ENCODE measurements around the gene CLTCL1. TPM values are rescaled to one million over a fixed set of nuclear protein-coding genes. Genes with fewer than 3 reads are reported as not detected.
A peak's percentile ranks its signal among the peaks of the same experiment; 100 is the strongest.

Gene CLTCL1
- total RNA-seq, 1 donor from 2014 or later, result 13.5 TPM

- Mint-ChIP-seq H3K27ac (ENCODE audit: unreplicated experiment) (no peak overlapping the region), H3K4me3 (ENCODE audit: unreplicated experiment) (no peak overlapping the region), H3K4me1 (ENCODE audit: unreplicated experiment) (peaks cover 3% of the 10 kb centered on the region), H3K9me3 (ENCODE audit: unreplicated experiment) (no peaks in the 10 kb centered on the region), H3K36me3 (ENCODE audit: low read depth, unreplicated experiment) (peaks cover 47% of the 10 kb centered on the region), H3K27me3 (ENCODE audit: unreplicated experiment) (peaks cover 3% of the 10 kb centered on the region)
- no peak for DNase-seq (ENCODE audit: low spot score)
- TF ChIP-seq CTCF (IDR thresholded peaks at IDR 0.05; ENCODE audit: unreplicated experiment), result no peak
These were observed 66.0 kb downstream of the CLTCL1 start for GRCh38 chr22:19225560-19225959.

GRCh38 chr22:19224985-19225384 lies 66.5 kb downstream of the CLTCL1 start:
- Mint-ChIP-seq H3K27ac (ENCODE audit: unreplicated experiment) (no peak overlapping the region), H3K4me3 (ENCODE audit: unreplicated experiment) (no peak overlapping the region), H3K36me3 (ENCODE audit: low read depth, unreplicated experiment) (peaks cover 45% of the 10 kb centered on the region), H3K27me3 (ENCODE audit: unreplicated experiment) (peaks cover 2% of the 10 kb centered on the region), H3K9me3 (ENCODE audit: unreplicated experiment) (no peaks in the 10 kb centered on the region), H3K4me1 (ENCODE audit: unreplicated experiment) (peaks cover 3% of the 10 kb centered on the region)
- DNase-seq (ENCODE audit: low spot score), result no peak
- no peak for TF ChIP-seq CTCF (IDR thresholded peaks at IDR 0.05; ENCODE audit: unreplicated experiment)

GRCh38 chr22:19224557-19224956 lies 67.0 kb downstream of the CLTCL1 start:
- DNase-seq (ENCODE audit: low spot score), result no peak
- Mint-ChIP-seq H3K9me3 (ENCODE audit: unreplicated experiment) (no peaks in the 10 kb centered on the region), H3K4me1 (ENCODE audit: unreplicated experiment) (peaks cover 3% of the 10 kb centered on the region), H3K27me3 (ENCODE audit: unreplicated experiment) (peaks cover 2% of the 10 kb centered on the region), H3K4me3 (ENCODE audit: unreplicated experiment) (no peak overlapping the region), H3K36me3 (ENCODE audit: low read depth, unreplicated experiment) (peaks cover 45% of the 10 kb centered on the region), H3K27ac (ENCODE audit: unreplicated experiment) (no peak overlapping the region)
- TF ChIP-seq CTCF (IDR thresholded peaks at IDR 0.05; ENCODE audit: unreplicated experiment), result no peak

- H3K36me3 Mint-ChIP-seq (ENCODE audit: low read depth, unreplicated experiment), result peaks cover 42% of the 10 kb centered on the region
- no peak overlapping the region for H3K27ac Mint-ChIP-seq (ENCODE audit: unreplicated experiment)
- no peaks in the 10 kb centered on the region for H3K9me3 Mint-ChIP-seq (ENCODE audit: unreplicated experiment)
- no peak for DNase-seq (ENCODE audit: low spot score)
- no peak overlapping the region for H3K4me3 Mint-ChIP-seq (ENCODE audit: unreplicated experiment)
- peaks cover 3% of the 10 kb centered on the region for H3K4me1 Mint-ChIP-seq (ENCODE audit: unreplicated experiment)
- H3K27me3 Mint-ChIP-seq (ENCODE audit: unreplicated experiment), result peaks cover 2% of the 10 kb centered on the region
- no peak for TF ChIP-seq CTCF (IDR thresholded peaks at IDR 0.05; ENCODE audit: unreplicated experiment)
These were observed 67.9 kb downstream of the CLTCL1 start for GRCh38 chr22:19223617-19224016.

GRCh38 chr22:19223110-19223509 lies 68.4 kb downstream of the CLTCL1 start:
- Mint-ChIP-seq H3K4me3 (ENCODE audit: unreplicated experiment) (peak overlapping the region; percentile 37), H3K4me1 (ENCODE audit: unreplicated experiment) (peaks cover 4% of the 10 kb centered on the region), H3K36me3 (ENCODE audit: low read depth, unreplicated experiment) (peaks cover 40% of the 10 kb centered on the region), H3K27ac (ENCODE audit: unreplicated experiment) (no peak overlapping the region), H3K27me3 (ENCODE audit: unreplicated experiment) (peaks cover 2% of the 10 kb centered on the region), H3K9me3 (ENCODE audit: unreplicated experiment) (no peaks in the 10 kb centered on the region)
- TF ChIP-seq CTCF (IDR thresholded peaks at IDR 0.05; ENCODE audit: unreplicated experiment), result no peak
- no peak for DNase-seq (ENCODE audit: low spot score)

All from endothelial cell (in vitro differentiated cells).